AG04449 (cell line): Measurements from ENCODE around the gene KCNS3.

ENCODE experiments used
- CTCF ChIA-PET: fragments of 350-600 bp; formaldehyde crosslinking; extraction: SDS; loops from one replicate; lab custom pipeline; 2021; ENCODE audit warnings: antibody characterized with exemption; lab: Yijun Ruan, JAX
- POLR2A ChIA-PET: fragments of 400-600, 350-600 bp; formaldehyde crosslinking; extraction: SDS; loops from one replicate; lab custom pipeline; 2020; ENCODE audit warnings: antibody characterized with exemption, inconsistent platforms; lab: Yijun Ruan, JAX
- DNase-seq: peaks from one replicate; pipeline ENCODE4 v3.0.0-alpha.2; 2010; ENCODE audit warnings: low read depth, low spot score
- H3K4me3 ChIP-seq: 2 replicates; pipeline ENCODE4 v1.5.1; 2011; ENCODE audit warnings: low read depth, mild to moderate bottlenecking, control low read depth, low read length
- CTCF ChIP-seq: IDR thresholded peaks from one replicate; pipeline ENCODE4 v1.5.1; 2011; ENCODE audit warnings: mild to moderate bottlenecking, moderate library complexity, low read length, control low read depth, inconsistent platforms; ENCODE audit not compliant: insufficient read depth; ENCODE audit errors: missing control alignments

KCNS3 gene

GRCh38 chr2:17966798-17967197, 88.3 kb downstream of the KCNS3 start:
- ChIA-PET CTCF (no interaction called here), POLR2A (no interaction called here)
- H3K4me3 ChIP-seq, result no peak overlapping the region
- no peak for TF ChIP-seq CTCF
- no peak for DNase-seq

- no peak for DNase-seq
- ChIA-PET POLR2A (no interaction called here), CTCF (no interaction called here)
- no peak overlapping the region for H3K4me3 ChIP-seq
- TF ChIP-seq CTCF, result no peak
Measured at GRCh38 chr2:17969661-17970060, 91.2 kb downstream of the KCNS3 start.

- CTCF ChIA-PET, result interaction anchor here (0.9 to 1.2 kb wide), 3 partner anchors 10 to 178 kb away, joined by 3 read pairs; no protein-coding TSS in a partner anchor
- POLR2A ChIA-PET, result no interaction called here
- no peak for TF ChIP-seq CTCF
- H3K4me3 ChIP-seq, result no peak overlapping the region
- DNase-seq, result no peak
Measured at GRCh38 chr2:17971531-17972125, 93.2 kb downstream of the KCNS3 start.

GRCh38 chr2:17972991-17973390, 94.5 kb downstream of the KCNS3 start:
- TF ChIP-seq CTCF, result no peak
- H3K4me3 ChIP-seq, result no peak overlapping the region
- POLR2A ChIA-PET, result no interaction called here
- CTCF ChIA-PET, result interaction anchor here (1.2 kb wide), 1 partner anchor 94 kb away, joined by 3 read pairs; no protein-coding TSS in a partner anchor
- no peak for DNase-seq

- ChIA-PET POLR2A (no interaction called here), CTCF (interaction anchor here (1.0 kb wide), 1 partner anchor 15 kb away, joined by 3 read pairs; no protein-coding TSS in a partner anchor)
- no peak for DNase-seq
- TF ChIP-seq CTCF, result no peak
- H3K4me3 ChIP-seq, result no peak overlapping the region
Measured at GRCh38 chr2:17975401-17975800, 96.9 kb downstream of the KCNS3 start.

- POLR2A ChIA-PET, result interaction anchor here (0.6 to 1.4 kb wide), 3 partner anchors 34 to 142 kb away, joined by 3 read pairs; no protein-coding TSS in a partner anchor
- CTCF ChIA-PET, result no interaction called here
- TF ChIP-seq CTCF, result no peak
- DNase-seq, result peak; percentile 95
- H3K4me3 ChIP-seq, result no peak overlapping the region
Measured at GRCh38 chr2:17976871-17977746, 98.6 kb downstream of the KCNS3 start.
